Fibroblast of lung (primary cell): Measurements from ENCODE around the gene VANGL2.

Experiments used
- CTCF ChIP-seq, 2 donors: IDR thresholded peaks in 1 of 2; conservative IDR thresholded peaks in 1 of 2; 1 replicate in 1 of 2; 2 replicates in 1 of 2; pipeline ENCODE4 v1.5.1; 2011 to 2012; ENCODE audit warnings: low read length in 2 of 2, control low read depth in 1 of 2, inconsistent platforms in 1 of 2, low read depth in 1 of 2, mild to moderate bottlenecking in 1 of 2
- EZH2 ChIP-seq: IDR thresholded peaks from 2 replicates; pipeline ENCODE4 v1.5.1; 2012; ENCODE audit warnings: low read length, control low read depth, mild to moderate bottlenecking; ENCODE audit errors: missing control alignments

DNA sequence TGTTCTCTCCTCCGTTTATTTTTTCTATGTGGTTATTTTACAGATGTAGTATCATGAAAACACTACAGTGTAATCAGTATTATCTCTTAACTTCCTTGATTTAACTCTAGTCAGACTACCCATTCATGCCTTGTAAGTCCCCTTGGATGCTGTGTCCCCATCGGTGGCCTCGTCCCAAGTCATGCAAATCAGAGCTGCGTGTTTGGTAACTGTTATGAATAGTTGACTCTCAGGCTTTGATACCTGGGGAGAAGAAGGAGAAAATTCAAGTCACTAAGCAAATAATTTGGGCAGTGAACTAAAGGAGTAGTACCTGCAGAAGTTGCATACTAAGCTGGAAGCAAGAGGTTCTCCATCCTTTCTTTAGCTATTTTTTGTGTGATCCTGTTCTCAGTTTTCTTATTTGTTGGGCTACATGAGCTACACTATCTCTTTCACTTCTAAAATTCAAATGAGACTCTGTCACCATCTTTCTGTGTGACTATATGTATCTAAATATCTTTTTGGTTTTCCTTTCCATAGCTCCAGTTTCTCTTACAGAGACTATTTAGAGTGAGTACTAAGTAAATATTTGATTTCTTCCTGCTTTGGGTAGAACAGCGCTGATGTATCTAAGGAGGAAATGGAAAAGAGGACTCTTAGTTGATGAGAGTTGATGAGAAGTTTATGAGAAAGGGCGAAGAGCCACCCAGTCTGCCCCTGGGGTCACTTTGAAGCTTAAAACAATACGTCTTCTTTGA is 50.9 kb downstream of the VANGL2 start:
- no peak for TF ChIP-seq CTCF (conservative IDR thresholded peaks at IDR 0.05 in 1 of 2, IDR thresholded peaks at IDR 0.05 in 1 of 2; ENCODE audit: low read depth in 1 of 2, low read length in 2 of 2)
- no peak for TF ChIP-seq EZH2
